AG09319 (cell line): Measurements from ENCODE around the gene PRKCD.

Source experiments
- DNase-seq: peaks from one replicate; pipeline ENCODE4 v3.0.0-alpha.2; 2010; ENCODE audit warnings: low read depth; ENCODE audit errors: extremely low read depth
- TF ChIP-seq, protein P1 (sequence below): IDR thresholded peaks from 2 replicates; pipeline ENCODE4 v1.5.1; 2011; ENCODE audit warnings: low read depth, mild to moderate bottlenecking, inconsistent platforms, low read length, moderate library complexity

Gene PRKCD

DNA sequence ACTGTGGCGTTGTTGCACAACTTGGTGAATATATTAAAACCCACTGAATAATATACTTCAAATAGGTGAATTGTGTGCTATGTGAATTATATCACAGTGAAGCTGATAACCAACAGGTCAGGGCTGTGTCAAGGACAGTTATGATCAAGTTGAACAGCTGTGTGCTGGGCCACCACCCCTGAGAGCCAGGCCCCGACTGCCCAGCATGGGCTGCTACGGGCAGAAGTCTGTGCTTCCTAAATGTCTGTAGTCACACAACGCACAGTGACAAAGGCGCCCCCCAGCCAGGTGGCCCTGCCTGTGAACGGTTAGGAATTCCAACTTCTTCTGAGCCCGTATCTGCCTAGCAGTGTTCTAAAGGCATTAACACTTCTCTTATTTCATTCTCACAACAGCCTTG is 62.0 kb downstream of the PRKCD start:
- TF ChIP-seq, protein P1, sequence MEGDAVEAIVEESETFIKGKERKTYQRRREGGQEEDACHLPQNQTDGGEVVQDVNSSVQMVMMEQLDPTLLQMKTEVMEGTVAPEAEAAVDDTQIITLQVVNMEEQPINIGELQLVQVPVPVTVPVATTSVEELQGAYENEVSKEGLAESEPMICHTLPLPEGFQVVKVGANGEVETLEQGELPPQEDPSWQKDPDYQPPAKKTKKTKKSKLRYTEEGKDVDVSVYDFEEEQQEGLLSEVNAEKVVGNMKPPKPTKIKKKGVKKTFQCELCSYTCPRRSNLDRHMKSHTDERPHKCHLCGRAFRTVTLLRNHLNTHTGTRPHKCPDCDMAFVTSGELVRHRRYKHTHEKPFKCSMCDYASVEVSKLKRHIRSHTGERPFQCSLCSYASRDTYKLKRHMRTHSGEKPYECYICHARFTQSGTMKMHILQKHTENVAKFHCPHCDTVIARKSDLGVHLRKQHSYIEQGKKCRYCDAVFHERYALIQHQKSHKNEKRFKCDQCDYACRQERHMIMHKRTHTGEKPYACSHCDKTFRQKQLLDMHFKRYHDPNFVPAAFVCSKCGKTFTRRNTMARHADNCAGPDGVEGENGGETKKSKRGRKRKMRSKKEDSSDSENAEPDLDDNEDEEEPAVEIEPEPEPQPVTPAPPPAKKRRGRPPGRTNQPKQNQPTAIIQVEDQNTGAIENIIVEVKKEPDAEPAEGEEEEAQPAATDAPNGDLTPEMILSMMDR: no peak
- DNase-seq: no peak

GRCh38 chr3:53223541-53223966 is 62.5 kb downstream of the PRKCD start:
- DNase-seq: no peak
- TF ChIP-seq, protein P1: no peak

- DNase-seq: no peak
- TF ChIP-seq, protein P1: no peak
These were observed 63.0 kb downstream of the PRKCD start for GRCh38 chr3:53224026-53224425.

DNA sequence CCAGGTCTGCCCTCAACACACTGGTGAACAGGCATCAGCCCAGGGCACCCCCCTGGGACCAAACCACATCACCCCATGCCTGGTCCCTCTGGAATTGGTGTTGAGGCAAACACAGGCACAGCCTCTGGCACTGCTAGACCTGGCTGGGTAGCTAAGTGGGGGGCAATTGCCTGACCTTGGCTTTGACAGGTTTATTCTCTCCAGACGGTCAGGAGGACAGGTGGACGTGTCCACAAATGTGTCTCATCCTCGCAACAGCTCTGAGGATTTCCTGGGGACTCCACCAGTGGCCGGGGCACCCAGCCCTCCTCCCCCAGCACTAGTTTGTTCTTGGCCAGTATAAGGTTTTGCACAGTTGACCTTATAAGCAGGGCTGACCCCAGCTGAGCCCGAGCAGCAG is 63.5 kb downstream of the PRKCD start:
- TF ChIP-seq, protein P1: no peak
- DNase-seq: no peak

DNA sequence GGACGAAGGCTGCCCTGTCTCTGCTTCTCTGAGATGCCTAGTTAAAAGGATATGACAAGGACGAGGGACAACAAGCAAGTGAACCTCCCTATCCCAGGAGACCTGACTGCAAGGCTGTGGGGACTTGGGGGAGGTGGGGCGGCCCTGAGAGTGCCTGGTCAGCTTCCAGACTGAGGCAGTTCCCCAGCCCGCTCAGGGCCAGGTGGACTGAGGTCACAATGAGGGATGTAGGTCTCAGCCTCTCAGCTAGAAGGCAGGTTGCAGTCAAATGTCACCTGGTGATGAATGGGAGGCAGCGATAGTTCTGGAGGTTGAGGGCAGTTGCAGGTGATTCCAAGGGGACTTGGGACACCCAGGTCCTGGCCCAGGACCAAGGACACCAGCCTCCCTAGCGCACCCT is 64.2 kb downstream of the PRKCD start:
- TF ChIP-seq, protein P1: no peak
- DNase-seq: no peak

DNA sequence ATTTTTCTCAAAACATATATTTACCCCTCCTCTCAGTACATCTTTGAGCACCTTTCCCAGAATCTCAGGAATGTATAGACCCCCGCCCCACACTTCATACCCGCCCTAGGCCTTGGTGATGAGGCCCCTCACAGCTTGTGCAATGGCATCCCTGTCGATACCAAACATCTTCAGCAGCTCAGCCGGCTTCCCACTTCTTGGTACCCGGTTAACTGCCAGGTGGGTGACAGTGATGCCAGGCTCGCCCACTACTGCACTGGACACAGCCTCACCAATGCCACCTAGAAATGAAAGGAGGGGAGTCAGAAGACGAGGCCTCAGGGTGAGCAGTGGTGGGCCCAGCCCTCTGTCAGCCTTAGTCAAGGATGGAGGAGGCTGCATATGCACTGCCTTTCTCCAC is 64.6 kb downstream of the PRKCD start:
- DNase-seq: no peak
- TF ChIP-seq, protein P1: no peak

GRCh38 chr3:53226142-53226840 is 65.3 kb downstream of the PRKCD start:
- DNase-seq: no peak

More at GRCh38 chr3:53226142-53226840, 65.3 kb downstream of the PRKCD start:
- TF ChIP-seq, protein P1: no peak
